ENCODE data around the gene ASPHD2.

DNA sequence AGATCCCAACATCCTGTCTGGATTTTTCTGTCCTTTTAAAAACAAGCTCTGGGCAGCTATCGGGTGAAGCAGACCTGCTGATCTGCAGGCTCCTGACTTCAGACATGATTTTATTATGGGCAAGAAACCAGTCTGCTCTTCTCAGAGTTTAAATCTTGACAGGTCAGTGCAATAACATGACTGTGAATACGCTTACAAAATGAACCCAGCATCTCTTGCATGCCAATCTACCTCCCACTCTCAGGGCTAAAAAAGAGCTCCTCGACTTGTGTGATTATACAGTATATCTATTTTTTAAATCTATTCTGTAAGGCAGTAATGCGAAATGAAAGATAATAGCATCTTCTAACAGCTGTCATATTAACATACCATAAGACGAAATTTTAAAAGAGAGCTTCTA lies 18.7 kb upstream of the ASPHD2 start:
- TF ChIP-seq NFIC (IDR thresholded peaks at IDR 0.05) (no peak), ZBTB7A (IDR thresholded peaks at IDR 0.05; ENCODE audit: low read depth) (no peak), EP300 (IDR thresholded peaks at IDR 0.05; ENCODE audit: borderline replicate concordance) (no peak), RAD21 (IDR thresholded peaks at IDR 0.05; ENCODE audit: low read depth) (no peak)
- TF ChIP-seq, protein P1, sequence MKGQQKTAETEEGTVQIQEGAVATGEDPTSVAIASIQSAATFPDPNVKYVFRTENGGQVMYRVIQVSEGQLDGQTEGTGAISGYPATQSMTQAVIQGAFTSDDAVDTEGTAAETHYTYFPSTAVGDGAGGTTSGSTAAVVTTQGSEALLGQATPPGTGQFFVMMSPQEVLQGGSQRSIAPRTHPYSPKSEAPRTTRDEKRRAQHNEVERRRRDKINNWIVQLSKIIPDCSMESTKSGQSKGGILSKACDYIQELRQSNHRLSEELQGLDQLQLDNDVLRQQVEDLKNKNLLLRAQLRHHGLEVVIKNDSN (IDR thresholded peaks at IDR 0.05) = no peak

All from Ishikawa (cell line).